Measurements from ENCODE around the gene NOP9. TPM values are rescaled to one million over a fixed set of nuclear protein-coding genes. Genes with fewer than 3 reads are reported as not detected.

Gene NOP9
- total RNA-seq, 4 donors from 2014 or later, result 14.5 to 30.0 (median 22.4) TPM

GRCh38 chr14:24340606-24341005 is 41.0 kb downstream of the NOP9 start:
- Histone ChIP-seq H3K36me3 (peaks cover 0 to 26% (median 0%) of the 10 kb centered on the region in 3 donors), H3K4me1 (peaks cover 0 to 17% (median 5%) of the 10 kb centered on the region in 4 donors), H3K9me3 (no peaks in the 10 kb centered on the region), H3K27ac (no peak overlapping the region), H3K4me3 (no peak overlapping the region), H3K27me3 (no peaks in the 10 kb centered on the region)
- no peak for DNase-seq
- TF ChIP-seq CTCF (IDR thresholded peaks at IDR 0.05) (no peak), POLR2A (IDR thresholded peaks at IDR 0.05) (no peak)

- H3K27ac ChIP-seq, result no peak overlapping the region
Observed at GRCh38 chr14:24342889-24343288, 43.2 kb downstream of the NOP9 start.

DNA sequence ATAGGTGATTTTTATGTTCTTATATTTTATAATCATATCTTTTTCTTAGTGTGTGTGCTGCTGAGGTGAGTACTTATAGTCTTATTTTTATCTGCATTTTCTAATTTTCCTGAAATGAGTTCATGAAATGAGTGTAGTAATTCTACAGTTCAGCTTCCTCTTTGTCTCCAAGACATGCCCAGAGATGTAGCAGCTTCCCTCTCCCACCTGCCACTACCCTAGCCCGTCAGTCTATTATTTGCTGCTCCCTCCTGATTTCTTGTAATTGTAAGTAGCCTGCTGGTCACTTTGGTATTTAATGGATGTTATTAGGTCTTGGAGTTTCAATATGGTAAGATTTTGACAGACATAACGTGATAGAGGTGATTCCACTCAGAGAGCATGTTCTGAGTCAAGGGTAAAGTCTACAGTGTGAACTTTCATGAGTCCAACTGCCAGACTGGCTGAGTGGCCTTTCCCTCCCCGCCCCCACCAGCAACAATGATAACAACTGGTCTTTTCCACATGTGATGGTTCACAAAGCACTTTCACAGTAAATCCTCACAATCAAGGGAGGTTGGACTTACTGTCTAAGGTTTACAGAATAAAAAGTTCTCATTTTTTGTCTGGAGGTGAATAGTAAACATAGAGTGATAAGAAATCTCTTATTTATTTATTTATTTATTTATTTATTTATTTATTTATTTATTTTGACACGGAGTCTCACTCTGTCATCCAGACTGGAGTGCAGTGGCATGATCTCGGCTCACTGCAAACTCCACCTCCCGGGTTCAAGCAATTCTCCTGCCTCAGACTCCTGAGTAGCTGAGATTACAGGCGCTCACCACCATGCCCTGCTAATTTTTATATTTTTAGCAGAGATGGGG is 44.4 kb downstream of the NOP9 start:
- Histone ChIP-seq H3K4me1 (peaks cover 0 to 11% (median 1%) of the 10 kb centered on the region in 4 donors), H3K9me3 (no peaks in the 10 kb centered on the region), H3K27me3 (no peaks in the 10 kb centered on the region), H3K27ac (peak overlapping the region in 2 of 4 donors; percentile 40 to 41), H3K4me3 (no peak overlapping the region), H3K36me3 (no peaks in the 10 kb centered on the region)
- peak in 2 of 3 donors; percentile 75 to 82 for DNase-seq
- TF ChIP-seq POLR2A (IDR thresholded peaks at IDR 0.05) (no peak), CTCF (IDR thresholded peaks at IDR 0.05) (no peak)

More at GRCh38 chr14:24342889-24343288, 43.2 kb downstream of the NOP9 start:
- Histone ChIP-seq H3K36me3 (peaks cover 0 to 7% (median 0%) of the 10 kb centered on the region in 3 donors), H3K4me1 (peaks cover 0 to 22% (median 5%) of the 10 kb centered on the region in 4 donors), H3K9me3 (no peaks in the 10 kb centered on the region), H3K4me3 (no peak overlapping the region), H3K27me3 (no peaks in the 10 kb centered on the region)
- no peak for DNase-seq
- no peak for TF ChIP-seq CTCF (IDR thresholded peaks at IDR 0.05)
- no peak for TF ChIP-seq POLR2A (IDR thresholded peaks at IDR 0.05)

- Histone ChIP-seq H3K27me3 (no peaks in the 10 kb centered on the region), H3K9me3 (no peaks in the 10 kb centered on the region), H3K36me3 (no peaks in the 10 kb centered on the region), H3K27ac (no peak overlapping the region), H3K4me3 (no peak overlapping the region), H3K4me1 (peaks cover 0 to 13% (median 0%) of the 10 kb centered on the region in 4 donors)
- no peak for DNase-seq
- no peak for TF ChIP-seq CTCF (IDR thresholded peaks at IDR 0.05)
- TF ChIP-seq POLR2A (IDR thresholded peaks at IDR 0.05), result no peak
Observed at GRCh38 chr14:24347134-24347533, 47.5 kb downstream of the NOP9 start.

DNA sequence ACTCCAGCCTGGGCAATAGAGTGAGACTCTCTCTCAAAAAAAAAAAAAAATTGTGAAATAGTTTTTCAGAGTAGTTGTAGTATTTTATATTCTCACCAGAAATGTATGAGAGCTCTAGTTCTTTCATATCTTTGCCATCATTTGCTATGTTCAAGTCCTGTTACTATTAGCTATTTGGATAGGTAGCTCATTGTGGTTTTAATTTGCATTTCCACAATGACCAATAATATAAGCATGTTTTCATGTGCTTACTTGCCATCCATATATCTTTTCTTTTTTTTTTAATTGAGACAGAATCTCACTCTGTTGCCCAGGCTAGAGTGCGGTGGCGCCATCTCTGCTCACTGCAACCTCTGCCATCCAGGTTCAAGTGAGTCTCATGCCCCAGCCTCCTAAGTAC is 48.5 kb downstream of the NOP9 start:
- peaks cover 0 to 13% (median 0%) of the 10 kb centered on the region in 4 donors for H3K4me1 ChIP-seq
- no peak overlapping the region for H3K4me3 ChIP-seq
- no peaks in the 10 kb centered on the region for H3K9me3 ChIP-seq
- TF ChIP-seq CTCF (IDR thresholded peaks at IDR 0.05), result no peak
- TF ChIP-seq POLR2A (IDR thresholded peaks at IDR 0.05), result no peak
- no peaks in the 10 kb centered on the region for H3K27me3 ChIP-seq
- no peak overlapping the region for H3K27ac ChIP-seq
- no peaks in the 10 kb centered on the region for H3K36me3 ChIP-seq
- DNase-seq, result no peak
